ENCODE results near the gene SMCO3. TPM values are rescaled to one million over a fixed set of nuclear protein-coding genes. Genes with fewer than 3 reads are reported as not detected.

The SMCO3 gene
- total and polyA plus RNA-seq, 2 of the 13 experiments (the other 11 are each of a cell fraction or from before 2014, with no cell fraction given) = 0.29 to 0.42 TPM

DNA sequence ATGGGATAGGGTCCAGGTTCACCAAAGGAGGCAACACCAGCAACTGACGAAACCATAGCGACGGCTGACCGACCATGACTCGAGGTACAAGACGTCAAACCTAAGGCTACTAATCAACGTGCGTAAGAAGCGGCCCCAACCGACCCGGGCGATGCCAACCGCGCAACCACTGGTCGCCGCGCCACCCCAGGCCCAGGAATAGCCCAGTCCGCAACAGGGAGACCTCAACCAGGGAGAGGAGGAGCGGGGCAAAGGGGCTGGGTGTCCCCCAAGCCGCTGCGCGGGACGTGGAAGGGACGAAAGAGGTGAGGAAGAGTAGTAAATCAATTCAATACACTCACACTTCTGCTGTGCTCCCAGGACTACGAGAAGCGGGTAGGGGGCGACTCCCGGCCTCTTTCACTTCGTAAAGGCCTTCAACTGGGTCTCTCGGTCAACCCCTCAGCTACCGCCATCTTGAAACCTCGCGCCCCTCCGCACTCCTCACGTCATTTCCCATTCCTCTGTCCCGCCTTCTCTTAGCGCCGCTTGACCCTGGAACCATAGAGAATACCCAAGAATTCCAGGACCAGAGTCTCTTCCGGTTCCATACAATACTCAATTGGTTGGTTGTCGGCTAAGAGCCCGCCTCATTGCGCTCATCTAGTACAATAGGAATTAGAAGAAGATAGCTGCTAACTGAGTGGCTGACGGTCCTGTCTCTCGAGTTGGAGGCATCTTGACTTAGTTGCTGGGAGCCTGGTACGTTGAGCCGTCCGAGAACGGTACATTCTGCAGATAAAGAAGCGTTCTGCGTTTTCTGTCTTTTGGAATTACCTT lies 10.8 kb downstream of the SMCO3 start, which contains the start of the genes C12orf60 and WBP11 (continued):
- TF ChIP-seq, protein P1, sequence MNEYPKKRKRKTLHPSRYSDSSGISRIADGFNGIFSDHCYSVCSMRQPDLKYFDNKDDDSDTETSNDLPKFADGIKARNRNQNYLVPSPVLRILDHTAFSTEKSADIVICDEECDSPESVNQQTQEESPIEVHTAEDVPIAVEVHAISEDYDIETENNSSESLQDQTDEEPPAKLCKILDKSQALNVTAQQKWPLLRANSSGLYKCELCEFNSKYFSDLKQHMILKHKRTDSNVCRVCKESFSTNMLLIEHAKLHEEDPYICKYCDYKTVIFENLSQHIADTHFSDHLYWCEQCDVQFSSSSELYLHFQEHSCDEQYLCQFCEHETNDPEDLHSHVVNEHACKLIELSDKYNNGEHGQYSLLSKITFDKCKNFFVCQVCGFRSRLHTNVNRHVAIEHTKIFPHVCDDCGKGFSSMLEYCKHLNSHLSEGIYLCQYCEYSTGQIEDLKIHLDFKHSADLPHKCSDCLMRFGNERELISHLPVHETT (CRISPR knock-in tag; conservative IDR thresholded peaks at IDR 0.05) = no peak
- TF ChIP-seq ZNF496 (CRISPR knock-in tag; IDR thresholded peaks at IDR 0.05; ENCODE audit: insufficient replicate concordance) (no peak), SOX6 (IDR thresholded peaks at IDR 0.05) (no peak), SOX6 (CRISPR knock-in tag; IDR thresholded peaks at IDR 0.05) (peak; percentile 38; the same call in 1 of the 2 replicates), ASH2L (IDR thresholded peaks at IDR 0.05; ENCODE audit: insufficient read length, low read depth, low read length) (peak; percentile 93), MYNN (CRISPR knock-in tag; IDR thresholded peaks at IDR 0.05; ENCODE audit: low read depth) (no peak), ZNF605 (CRISPR knock-in tag; IDR thresholded peaks at IDR 0.05) (peak; percentile 76), RXRA (CRISPR knock-in tag; IDR thresholded peaks at IDR 0.05) (no peak), SETDB1 (CRISPR knock-in tag; IDR thresholded peaks at IDR 0.05; ENCODE audit: borderline replicate concordance) (no peak), SIN3A (IDR thresholded peaks at IDR 0.05; ENCODE audit: borderline replicate concordance, low read depth, low read length) (peak; percentile 58; the same call in 1 of the 2 replicates), EZH2 (conservative IDR thresholded peaks at IDR 0.05; ENCODE audit: low read depth, low read length) (no peak), ZNF607 (CRISPR knock-in tag; IDR thresholded peaks at IDR 0.05; ENCODE audit: borderline replicate concordance) (peak; percentile 26; the same call in 1 of the 2 replicates), ZHX2 (IDR thresholded peaks at IDR 0.05; ENCODE audit: low read depth) (peak; percentile 92), ZHX2 (CRISPR knock-in tag; IDR thresholded peaks at IDR 0.05; ENCODE audit: borderline replicate concordance) (no peak)
- TF ChIP-seq, protein P2, sequence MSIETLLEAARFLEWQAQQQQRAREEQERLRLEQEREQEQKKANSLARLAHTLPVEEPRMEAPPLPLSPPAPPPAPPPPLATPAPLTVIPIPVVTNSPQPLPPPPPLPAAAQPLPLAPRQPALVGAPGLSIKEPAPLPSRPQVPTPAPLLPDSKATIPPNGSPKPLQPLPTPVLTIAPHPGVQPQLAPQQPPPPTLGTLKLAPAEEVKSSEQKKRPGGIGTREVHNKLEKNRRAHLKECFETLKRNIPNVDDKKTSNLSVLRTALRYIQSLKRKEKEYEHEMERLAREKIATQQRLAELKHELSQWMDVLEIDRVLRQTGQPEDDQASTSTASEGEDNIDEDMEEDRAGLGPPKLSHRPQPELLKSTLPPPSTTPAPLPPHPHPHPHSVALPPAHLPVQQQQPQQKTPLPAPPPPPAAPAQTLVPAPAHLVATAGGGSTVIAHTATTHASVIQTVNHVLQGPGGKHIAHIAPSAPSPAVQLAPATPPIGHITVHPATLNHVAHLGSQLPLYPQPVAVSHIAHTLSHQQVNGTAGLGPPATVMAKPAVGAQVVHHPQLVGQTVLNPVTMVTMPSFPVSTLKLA (IDR thresholded peaks at IDR 0.05) = no peak
- TF ChIP-seq, protein P3, sequence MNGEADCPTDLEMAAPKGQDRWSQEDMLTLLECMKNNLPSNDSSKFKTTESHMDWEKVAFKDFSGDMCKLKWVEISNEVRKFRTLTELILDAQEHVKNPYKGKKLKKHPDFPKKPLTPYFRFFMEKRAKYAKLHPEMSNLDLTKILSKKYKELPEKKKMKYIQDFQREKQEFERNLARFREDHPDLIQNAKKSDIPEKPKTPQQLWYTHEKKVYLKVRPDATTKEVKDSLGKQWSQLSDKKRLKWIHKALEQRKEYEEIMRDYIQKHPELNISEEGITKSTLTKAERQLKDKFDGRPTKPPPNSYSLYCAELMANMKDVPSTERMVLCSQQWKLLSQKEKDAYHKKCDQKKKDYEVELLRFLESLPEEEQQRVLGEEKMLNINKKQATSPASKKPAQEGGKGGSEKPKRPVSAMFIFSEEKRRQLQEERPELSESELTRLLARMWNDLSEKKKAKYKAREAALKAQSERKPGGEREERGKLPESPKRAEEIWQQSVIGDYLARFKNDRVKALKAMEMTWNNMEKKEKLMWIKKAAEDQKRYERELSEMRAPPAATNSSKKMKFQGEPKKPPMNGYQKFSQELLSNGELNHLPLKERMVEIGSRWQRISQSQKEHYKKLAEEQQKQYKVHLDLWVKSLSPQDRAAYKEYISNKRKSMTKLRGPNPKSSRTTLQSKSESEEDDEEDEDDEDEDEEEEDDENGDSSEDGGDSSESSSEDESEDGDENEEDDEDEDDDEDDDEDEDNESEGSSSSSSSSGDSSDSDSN (CRISPR knock-in tag; IDR thresholded peaks at IDR 0.05) = no peak; the same call in 1 of the 2 replicates
